SK-N-SH (cell line): ENCODE data around the gene UBE2Q1. TPM values are rescaled to one million over a fixed set of nuclear protein-coding genes. Genes with fewer than 3 reads are reported as not detected.

Experiments
- CTCF ChIA-PET: fragments of 300-600, 350-600 bp; formaldehyde crosslinking; extraction: SDS; loops from one replicate; lab custom pipeline; 2021; lab: Yijun Ruan, JAX
- POLR2A ChIA-PET: fragments of 350-600 bp; sonication (Branson Sonifier 250); formaldehyde crosslinking; extraction: SDS; loops from one replicate; lab custom pipeline; 2020; ENCODE audit warnings: antibody characterized with exemption, inconsistent platforms; lab: Yijun Ruan, JAX
- DNase-seq: peaks from one replicate; pipeline ENCODE4 v3.0.0; 2012
- H2AFZ ChIP-seq: fragments of 200-600 bp; sonication (generic); 2 replicates; pipeline ENCODE4 v1.8.1; 2016; ENCODE audit warnings: antibody characterized with exemption, mild to moderate bottlenecking, low read depth
- H3F3A ChIP-seq: fragments of 200-600 bp; sonication (generic); replicated peaks from 2 replicates; pipeline ENCODE3; 2016; ENCODE audit warnings: antibody characterized with exemption, mild to moderate bottlenecking; ENCODE audit not compliant: insufficient read depth
- H3K27ac ChIP-seq, 2 experiments: fragments of 200-500 bp in 1 of 2; fragments of 200-600 bp in 1 of 2; sonication (Bioruptor generic) in 1 of 2; sonication (generic), shearing (Covaris generic) in 1 of 2; 2 replicates each; pipeline versions ENCODE4 v1.5.1 to v1.6.1; 2014 to 2016; ENCODE audit warnings: low read depth in 2 of 2, inconsistent platforms in 1 of 2, low read length in 1 of 2, mild to moderate bottlenecking in 1 of 2, mixed read lengths in 1 of 2
- H3K27me3 ChIP-seq: fragments of 200-600 bp; sonication (generic), shearing (Covaris generic); 2 replicates; pipeline ENCODE4 v1.6.1; 2016; ENCODE audit warnings: mixed run types; ENCODE audit not compliant: insufficient read depth
- H3K36me3 ChIP-seq, 2 experiments: fragments of 200-500 bp in 1 of 2; fragments of 200-600 bp in 1 of 2; sonication (Bioruptor generic) in 1 of 2; sonication (generic) in 1 of 2; replicated peaks in 1 of 2; 2 replicates each; pipeline versions ENCODE3 to v1.5.1; 2014 to 2016; ENCODE audit warnings: low read length in 1 of 2, mild to moderate bottlenecking in 1 of 2; ENCODE audit not compliant: insufficient read depth in 2 of 2, control insufficient read depth in 1 of 2
- H3K4me1 ChIP-seq, 2 experiments: fragments of 200-500 bp in 1 of 2; fragments of 200-600 bp in 1 of 2; sonication (Bioruptor generic) in 1 of 2; sonication (generic), shearing (Covaris generic) in 1 of 2; 2 replicates each; pipeline versions ENCODE4 v1.5.1 to v1.6.1; 2014 to 2016; ENCODE audit warnings: low read depth in 1 of 2, low read length in 1 of 2, mixed run types in 1 of 2; ENCODE audit not compliant: insufficient read depth in 2 of 2, control insufficient read depth in 1 of 2
- H3K4me2 ChIP-seq: fragments of 200-600 bp; sonication (generic), shearing (Covaris generic); 2 replicates; pipeline ENCODE4 v1.6.1; 2017; ENCODE audit warnings: mixed run types
- H3K4me3 ChIP-seq, 2 experiments: fragments of 200-500 bp in 1 of 2; fragments of 200-600 bp in 1 of 2; sonication (Bioruptor generic) in 1 of 2; sonication (generic), shearing (Covaris generic) in 1 of 2; 2 replicates each; pipeline versions ENCODE4 v1.5.1 to v1.8.1; 2014 to 2016; ENCODE audit warnings: low read depth in 2 of 2, inconsistent platforms in 1 of 2, low read length in 1 of 2, mild to moderate bottlenecking in 1 of 2, mixed read lengths in 1 of 2, moderate library complexity in 1 of 2
- H3K79me2 ChIP-seq: fragments of 200-600 bp; sonication (generic); 2 replicates; pipeline ENCODE4 v1.8.1; 2017; ENCODE audit warnings: mild to moderate bottlenecking; ENCODE audit not compliant: insufficient read depth
- H3K9ac ChIP-seq: fragments of 200-600 bp; sonication (generic); 2 replicates; pipeline ENCODE4 v1.6.1; 2017; ENCODE audit warnings: mixed run types
- H3K9me2 ChIP-seq: fragments of 200-600 bp; sonication (generic); 2 replicates; pipeline ENCODE4 v1.6.1; 2017; ENCODE audit warnings: mixed run types
- H3K9me3 ChIP-seq: fragments of 200-600 bp; sonication (generic); 2 replicates; pipeline ENCODE4 v1.6.1; 2017; ENCODE audit warnings: mixed run types, mild to moderate bottlenecking, moderate library complexity
- H4K20me1 ChIP-seq: fragments of 200-600 bp; sonication (generic); 2 replicates; pipeline ENCODE4 v1.6.1; 2017; ENCODE audit warnings: mild to moderate bottlenecking, mixed run types; ENCODE audit not compliant: insufficient read depth
- ELF1 ChIP-seq: IDR thresholded peaks from 2 replicates; pipeline ENCODE4 v1.4.0; 2012
- EP300 ChIP-seq, 2 experiments: IDR thresholded peaks; 2 replicates each; pipeline versions ENCODE4 v1.4.0 to v1.6.1; 2012; ENCODE audit warnings: borderline replicate concordance in 1 of 2, low read depth in 1 of 2, low read length in 1 of 2
- EZH2phosphoT487 ChIP-seq: fragments of 200-600 bp; sonication (generic); IDR thresholded peaks from 2 replicates; pipeline ENCODE4 v1.6.1; 2017; ENCODE audit warnings: low read depth, mixed run types, mild to moderate bottlenecking, antibody characterized with exemption, moderate library complexity, borderline replicate concordance
- FOSL2 ChIP-seq: IDR thresholded peaks from 2 replicates; pipeline ENCODE4 v1.4.0; 2012; ENCODE audit warnings: low read depth, mild to moderate bottlenecking, moderate library complexity, borderline replicate concordance
- FOXJ3 ChIP-seq: sonication (generic); formaldehyde crosslinking; IDR thresholded peaks from 2 replicates; pipeline ENCODE4 v1.5.1; 2020; ENCODE audit warnings: mild to moderate bottlenecking, missing genetic modification reagents
- FOXM1 ChIP-seq: IDR thresholded peaks from 2 replicates; pipeline ENCODE4 v1.4.0; 2012; ENCODE audit warnings: low read depth, mild to moderate bottlenecking
- GATA2 ChIP-seq: sonication (generic); formaldehyde crosslinking; IDR thresholded peaks from 2 replicates; pipeline ENCODE4 v1.5.0; 2020; ENCODE audit warnings: mild to moderate bottlenecking, missing genetic modification reagents
- MEF2A ChIP-seq: IDR thresholded peaks from 2 replicates; pipeline ENCODE4 v1.4.0; 2012; ENCODE audit warnings: low read depth, borderline replicate concordance
- NFIC ChIP-seq: IDR thresholded peaks from 2 replicates; pipeline ENCODE4 v1.4.0; 2012; ENCODE audit warnings: borderline replicate concordance
- NRF1 ChIP-seq: IDR thresholded peaks from 2 replicates; pipeline ENCODE4 v1.6.1; 2012; ENCODE audit warnings: low read depth, mild to moderate bottlenecking, low read length
- RAD21 ChIP-seq: IDR thresholded peaks from 2 replicates; pipeline ENCODE4 v1.6.1; 2012; ENCODE audit warnings: mild to moderate bottlenecking, low read length
- RXRA ChIP-seq: IDR thresholded peaks from 2 replicates; pipeline ENCODE4 v1.4.0; 2012; ENCODE audit warnings: low read depth, mild to moderate bottlenecking, borderline replicate concordance
- SIN3A ChIP-seq: IDR thresholded peaks from 2 replicates; pipeline ENCODE4 v1.6.1; 2012; ENCODE audit warnings: low read depth, mild to moderate bottlenecking, low read length, moderate library complexity, borderline replicate concordance
- TAF1 ChIP-seq: IDR thresholded peaks from 2 replicates; pipeline ENCODE4 v1.6.1; 2012; ENCODE audit warnings: low read depth, mild to moderate bottlenecking, low read length, moderate library complexity, borderline replicate concordance
- YY1 ChIP-seq: IDR thresholded peaks from 2 replicates; pipeline ENCODE4 v1.4.0; 2012; ENCODE audit warnings: low read depth, mild to moderate bottlenecking
- WGBS: methylation state at CpG from one replicate; pipeline ENCODE4 v1.1.6; 2017; ENCODE audit warnings: low lambda C conversion rate; 5-methylcytosine and 5-hydroxymethylcytosine counted together
- polyA plus RNA-seq, 3 experiments: library from polyadenylated mRNA; depleted of rRNA; stranded (reverse); fragments of >200 nt; gene quantifications; 2 replicates each; pipeline ENCODE4 v1.2.3, GENCODE V29; 2012
- TF ChIP-seq, protein P1 (sequence below): IDR thresholded peaks from 2 replicates; pipeline ENCODE4 v1.6.1; 2012; ENCODE audit warnings: mild to moderate bottlenecking, low read depth, low read length, moderate library complexity
- TF ChIP-seq, protein P2 (sequence below): fragments of 150-350 bp; IDR thresholded peaks from 2 replicates; pipeline ENCODE4 v1.6.1; 2017; ENCODE audit warnings: antibody characterized with exemption, low read length, low read depth, borderline replicate concordance

Gene UBE2Q1
- polyA plus RNA-seq, 1 of the 3 experiments (the other 2 are of a cell fraction) = 12.5 TPM

DNA sequence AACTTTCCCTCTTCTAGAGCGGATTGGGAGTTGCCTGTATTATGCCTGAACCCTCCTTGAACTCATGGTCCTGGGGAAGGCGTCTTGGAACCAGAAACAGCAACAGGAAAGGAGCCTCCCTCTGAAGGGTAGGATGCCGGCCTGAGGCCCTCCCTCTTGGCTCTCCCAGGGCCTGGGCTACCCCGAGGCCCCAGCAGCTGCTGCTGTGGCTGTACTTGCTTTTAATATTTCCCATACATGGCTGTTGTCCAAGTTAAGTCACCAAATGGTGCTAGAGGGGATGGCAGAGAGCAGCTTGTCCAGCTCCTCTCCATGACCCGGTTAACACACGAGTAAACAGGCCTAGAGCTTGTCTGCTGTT is 19.6 kb upstream of the UBE2Q1 start:
- Histone ChIP-seq H3K4me1 (peaks cover 0 to 30% of the 10 kb centered on the region in 2 experiments; a peak in 2 of 4 replicates), H3K27me3 (no peaks in the 10 kb centered on the region), H3K4me2 (no peak overlapping the region), H3K4me3 (no peak overlapping the region), H3K9me3 (no peaks in the 10 kb centered on the region), H2AFZ (no peak overlapping the region), H3F3A (no peaks in the 10 kb centered on the region), H3K9me2 (no peaks in the 10 kb centered on the region), H3K79me2 (no peaks in the 10 kb centered on the region), H4K20me1 (0 out of 2 replicates have a peak, but pooled peaks cover under 1% of the 10 kb centered on the region), H3K9ac (no peak overlapping the region), H3K36me3 (peaks cover 26 to 60% of the 10 kb centered on the region in 2 experiments), H3K27ac (peak overlapping the region in 1 of 2 experiments; percentile 53; a peak in 1 of 4 replicates)
- ChIA-PET CTCF (interaction anchor here (0.9 to 3.5 kb wide), 4 partner anchors 11 to 44 kb away, joined by 3 to 11 read pairs (median 6); partner anchors contain the start of gene CHRNB2), POLR2A (interaction anchor here (1.3 to 3.0 kb wide), 2 partner anchors 10 to 19 kb away, joined by 4 to 13 read pairs; partner anchors contain the start of gene CHRNB2)
- no peak for TF ChIP-seq RAD21
- no peak for TF ChIP-seq GATA2
- TF ChIP-seq TAF1 = no peak
- no peak for TF ChIP-seq ELF1
- no peak for TF ChIP-seq MEF2A
- TF ChIP-seq NRF1 = no peak
- no peak for TF ChIP-seq RXRA
- no peak for TF ChIP-seq FOXM1
- TF ChIP-seq EZH2phosphoT487 = no peak
- TF ChIP-seq FOSL2 = no peak
- TF ChIP-seq EP300 (IDR thresholded peaks at IDR 0.05; ENCODE audit: borderline replicate concordance in 1 of 2, low read depth in 1 of 2, low read length in 1 of 2) = no peak
- no peak for TF ChIP-seq FOXJ3 (CRISPR knock-in tag)
- no peak for TF ChIP-seq YY1
- TF ChIP-seq, protein P1, sequence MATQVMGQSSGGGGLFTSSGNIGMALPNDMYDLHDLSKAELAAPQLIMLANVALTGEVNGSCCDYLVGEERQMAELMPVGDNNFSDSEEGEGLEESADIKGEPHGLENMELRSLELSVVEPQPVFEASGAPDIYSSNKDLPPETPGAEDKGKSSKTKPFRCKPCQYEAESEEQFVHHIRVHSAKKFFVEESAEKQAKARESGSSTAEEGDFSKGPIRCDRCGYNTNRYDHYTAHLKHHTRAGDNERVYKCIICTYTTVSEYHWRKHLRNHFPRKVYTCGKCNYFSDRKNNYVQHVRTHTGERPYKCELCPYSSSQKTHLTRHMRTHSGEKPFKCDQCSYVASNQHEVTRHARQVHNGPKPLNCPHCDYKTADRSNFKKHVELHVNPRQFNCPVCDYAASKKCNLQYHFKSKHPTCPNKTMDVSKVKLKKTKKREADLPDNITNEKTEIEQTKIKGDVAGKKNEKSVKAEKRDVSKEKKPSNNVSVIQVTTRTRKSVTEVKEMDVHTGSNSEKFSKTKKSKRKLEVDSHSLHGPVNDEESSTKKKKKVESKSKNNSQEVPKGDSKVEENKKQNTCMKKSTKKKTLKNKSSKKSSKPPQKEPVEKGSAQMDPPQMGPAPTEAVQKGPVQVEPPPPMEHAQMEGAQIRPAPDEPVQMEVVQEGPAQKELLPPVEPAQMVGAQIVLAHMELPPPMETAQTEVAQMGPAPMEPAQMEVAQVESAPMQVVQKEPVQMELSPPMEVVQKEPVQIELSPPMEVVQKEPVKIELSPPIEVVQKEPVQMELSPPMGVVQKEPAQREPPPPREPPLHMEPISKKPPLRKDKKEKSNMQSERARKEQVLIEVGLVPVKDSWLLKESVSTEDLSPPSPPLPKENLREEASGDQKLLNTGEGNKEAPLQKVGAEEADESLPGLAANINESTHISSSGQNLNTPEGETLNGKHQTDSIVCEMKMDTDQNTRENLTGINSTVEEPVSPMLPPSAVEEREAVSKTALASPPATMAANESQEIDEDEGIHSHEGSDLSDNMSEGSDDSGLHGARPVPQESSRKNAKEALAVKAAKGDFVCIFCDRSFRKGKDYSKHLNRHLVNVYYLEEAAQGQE = no peak
- TF ChIP-seq NFIC = no peak
- no peak for TF ChIP-seq SIN3A
- TF ChIP-seq, protein P2, sequence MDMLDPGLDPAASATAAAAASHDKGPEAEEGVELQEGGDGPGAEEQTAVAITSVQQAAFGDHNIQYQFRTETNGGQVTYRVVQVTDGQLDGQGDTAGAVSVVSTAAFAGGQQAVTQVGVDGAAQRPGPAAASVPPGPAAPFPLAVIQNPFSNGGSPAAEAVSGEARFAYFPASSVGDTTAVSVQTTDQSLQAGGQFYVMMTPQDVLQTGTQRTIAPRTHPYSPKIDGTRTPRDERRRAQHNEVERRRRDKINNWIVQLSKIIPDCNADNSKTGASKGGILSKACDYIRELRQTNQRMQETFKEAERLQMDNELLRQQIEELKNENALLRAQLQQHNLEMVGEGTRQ = no peak
- 43% methylated on average over 3 of the region's 6 CpGs for WGBS
- DNase-seq = no peak
